Activated T-cell treated with anti-CD3 and anti-CD28 coated beads, Interleukin-2, amount 50 U/mL, for 24 hours (primary cell): Measurements from ENCODE around the gene PTGR3.
A peak's percentile ranks its signal among the peaks of the same experiment; 100 is the strongest.

ENCODE experiments used
- DNase-seq: peaks from one replicate; pipeline ENCODE4 v3.0.0-alpha.2; 2020
- H3K27ac Mint-ChIP-seq: 2 replicates; pipeline ENCODE4 v1.8.0; 2020; ENCODE audit warnings: mild to moderate bottlenecking, mixed read lengths
- H3K27me3 Mint-ChIP-seq: 2 replicates; pipeline ENCODE4 v1.8.0; 2020; ENCODE audit warnings: mixed read lengths
- H3K36me3 Mint-ChIP-seq: 2 replicates; pipeline ENCODE4 v1.8.0; 2020; ENCODE audit warnings: low read depth, mixed read lengths
- H3K4me1 Mint-ChIP-seq: 2 replicates; pipeline ENCODE4 v1.8.0; 2020; ENCODE audit warnings: low read depth, mixed read lengths
- H3K4me3 Mint-ChIP-seq: 2 replicates; pipeline ENCODE4 v1.8.0; 2020; ENCODE audit warnings: mild to moderate bottlenecking, moderate library complexity, mixed read lengths
- H3K9me3 Mint-ChIP-seq: 2 replicates; pipeline ENCODE4 v1.8.0; 2020; ENCODE audit warnings: mixed read lengths

PTGR3 gene

GRCh38 chr18:75206452-75207309, 2.3 kb downstream of the PTGR3 start:
- Mint-ChIP-seq H3K4me3 (peak overlapping the region; percentile 94), H3K4me1 (peaks cover 45% of the 10 kb centered on the region), H3K36me3 (peaks cover 25% of the 10 kb centered on the region), H3K27ac (no peak overlapping the region), H3K9me3 (no peaks in the 10 kb centered on the region), H3K27me3 (peaks cover 13% of the 10 kb centered on the region)
- DNase-seq = no peak

DNA sequence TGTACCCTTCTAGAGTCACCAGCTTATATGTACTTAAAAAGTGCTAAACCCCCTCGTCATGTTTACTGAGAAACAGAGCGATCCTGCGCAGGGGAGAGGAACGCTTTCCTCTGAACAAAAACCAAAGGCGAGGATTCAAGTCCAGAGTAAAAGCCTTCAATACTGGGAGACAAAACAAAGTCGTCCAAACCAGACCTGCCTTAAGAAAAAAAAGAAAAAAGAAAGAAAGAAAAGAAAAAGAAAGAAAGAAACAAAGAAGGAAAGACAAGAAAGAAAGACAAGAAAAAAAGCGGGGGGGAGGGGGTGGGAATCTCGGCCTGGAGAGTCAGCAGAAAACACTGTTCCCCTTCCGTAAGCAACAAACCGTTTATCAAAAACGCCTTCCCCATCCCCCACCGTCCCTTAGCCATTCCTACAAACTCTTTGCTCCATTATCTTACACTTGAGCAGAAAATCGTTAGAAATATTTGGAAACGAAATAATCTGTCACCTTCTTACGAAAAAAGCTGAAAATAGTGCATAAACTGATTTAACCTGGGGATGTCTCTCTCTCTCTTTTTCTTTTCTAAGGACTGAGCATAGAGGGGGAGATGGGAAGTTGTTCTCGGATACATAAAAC, 3.3 kb downstream of the PTGR3 start:
- no peak for DNase-seq

DNA sequence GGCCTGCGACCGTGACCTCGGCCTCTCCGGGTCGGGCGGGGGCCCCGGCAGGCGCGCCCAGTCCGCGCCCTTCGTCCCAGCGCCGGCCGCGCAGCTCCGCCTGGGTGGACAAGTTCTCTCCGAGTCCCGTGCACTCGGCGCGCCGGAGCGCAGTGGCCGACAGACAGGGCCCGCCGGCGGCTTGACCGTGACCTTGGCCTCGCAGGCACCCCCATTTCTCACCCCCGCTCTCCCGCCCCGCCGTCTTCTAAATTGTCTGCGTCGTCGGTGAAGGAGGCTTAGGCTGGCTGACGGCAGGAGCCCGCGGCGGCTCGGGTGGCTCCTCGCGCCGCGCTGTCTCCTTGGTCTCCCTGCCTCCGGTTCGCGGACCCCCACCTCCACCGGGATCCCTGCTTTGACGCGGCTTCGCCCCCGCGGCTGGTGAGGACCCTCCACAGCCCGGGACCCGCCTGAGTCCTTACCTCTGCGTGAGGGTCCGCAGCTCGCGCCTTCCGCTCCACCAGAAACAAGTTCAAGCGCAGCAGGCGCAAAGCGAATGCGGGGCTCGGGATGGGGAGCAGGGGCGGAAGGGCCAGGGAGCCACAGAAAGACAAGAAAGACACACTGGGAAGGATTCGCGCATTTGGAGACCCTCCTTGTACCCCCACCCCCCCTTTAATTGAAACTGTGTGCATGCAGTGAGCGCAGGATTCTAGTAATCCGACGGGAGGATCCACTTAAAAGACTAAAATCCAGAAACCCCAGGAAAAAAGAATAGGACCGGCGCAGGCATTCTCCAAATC, 4.0 kb downstream of the PTGR3 start:
- H3K4me3 Mint-ChIP-seq = peak overlapping the region; percentile 66
- peaks cover 13% of the 10 kb centered on the region for H3K27me3 Mint-ChIP-seq
- H3K4me1 Mint-ChIP-seq = peaks cover 49% of the 10 kb centered on the region
- no peaks in the 10 kb centered on the region for H3K9me3 Mint-ChIP-seq
- H3K27ac Mint-ChIP-seq = peak overlapping the region; percentile 50
- DNase-seq = peak; percentile 48
- peaks cover 33% of the 10 kb centered on the region for H3K36me3 Mint-ChIP-seq

More for the DNA sequence above, 3.3 kb downstream of the PTGR3 start:
- Mint-ChIP-seq H3K36me3 (peaks cover 30% of the 10 kb centered on the region), H3K27me3 (peaks cover 13% of the 10 kb centered on the region), H3K4me1 (peaks cover 50% of the 10 kb centered on the region), H3K27ac (peak overlapping the region; percentile 50), H3K4me3 (peak overlapping the region; percentile 66), H3K9me3 (no peaks in the 10 kb centered on the region)

GRCh38 chr18:75204269-75204731, 4.6 kb downstream of the PTGR3 start:
- Mint-ChIP-seq H3K4me3 (no peak overlapping the region), H3K4me1 (peaks cover 52% of the 10 kb centered on the region)

GRCh38 chr18:75203416-75204268, 5.3 kb downstream of the PTGR3 start:
- no peak for DNase-seq
- Mint-ChIP-seq H3K4me3 (no peak overlapping the region), H3K9me3 (no peaks in the 10 kb centered on the region), H3K27me3 (peaks cover 13% of the 10 kb centered on the region), H3K27ac (no peak overlapping the region), H3K4me1 (peaks cover 57% of the 10 kb centered on the region), H3K36me3 (peaks cover 39% of the 10 kb centered on the region)

More at GRCh38 chr18:75204269-75204731, 4.6 kb downstream of the PTGR3 start:
- DNase-seq = no peak
- peaks cover 13% of the 10 kb centered on the region for H3K27me3 Mint-ChIP-seq
- H3K9me3 Mint-ChIP-seq = no peaks in the 10 kb centered on the region
- no peak overlapping the region for H3K27ac Mint-ChIP-seq
- peaks cover 39% of the 10 kb centered on the region for H3K36me3 Mint-ChIP-seq

- no peak for DNase-seq
- Mint-ChIP-seq H3K27me3 (peaks cover 13% of the 10 kb centered on the region), H3K4me1 (peaks cover 62% of the 10 kb centered on the region), H3K9me3 (no peaks in the 10 kb centered on the region), H3K27ac (no peak overlapping the region), H3K36me3 (peaks cover 35% of the 10 kb centered on the region), H3K4me3 (no peak overlapping the region)
Measured at GRCh38 chr18:75202696-75203365, 6.1 kb downstream of the PTGR3 start.

GRCh38 chr18:75201282-75202270, 7.4 kb downstream of the PTGR3 start:
- Mint-ChIP-seq H3K4me3 (no peak overlapping the region), H3K9me3 (no peaks in the 10 kb centered on the region), H3K27ac (peak overlapping the region; percentile 67), H3K36me3 (peaks cover 34% of the 10 kb centered on the region), H3K4me1 (peaks cover 54% of the 10 kb centered on the region), H3K27me3 (peaks cover 13% of the 10 kb centered on the region)
- no peak for DNase-seq

- Mint-ChIP-seq H3K27ac (no peak overlapping the region), H3K36me3 (peaks cover 35% of the 10 kb centered on the region), H3K27me3 (peaks cover 8% of the 10 kb centered on the region), H3K9me3 (no peaks in the 10 kb centered on the region), H3K4me1 (peaks cover 46% of the 10 kb centered on the region), H3K4me3 (no peak overlapping the region)
- no peak for DNase-seq
Measured at GRCh38 chr18:75200605-75201280, 8.2 kb downstream of the PTGR3 start.

GRCh38 chr18:75200071-75200470, 8.9 kb downstream of the PTGR3 start:
- no peak overlapping the region for H3K27ac Mint-ChIP-seq
- H3K4me3 Mint-ChIP-seq = no peak overlapping the region
- H3K9me3 Mint-ChIP-seq = no peaks in the 10 kb centered on the region
- peaks cover 35% of the 10 kb centered on the region for H3K36me3 Mint-ChIP-seq
- DNase-seq = no peak
- H3K4me1 Mint-ChIP-seq = peaks cover 40% of the 10 kb centered on the region
- peaks cover 2% of the 10 kb centered on the region for H3K27me3 Mint-ChIP-seq

GRCh38 chr18:75199327-75199726, 9.6 kb downstream of the PTGR3 start:
- peaks cover 35% of the 10 kb centered on the region for H3K36me3 Mint-ChIP-seq
- H3K27me3 Mint-ChIP-seq = no peaks in the 10 kb centered on the region
- H3K27ac Mint-ChIP-seq = no peak overlapping the region
- no peaks in the 10 kb centered on the region for H3K9me3 Mint-ChIP-seq
- DNase-seq = no peak
- H3K4me3 Mint-ChIP-seq = no peak overlapping the region
- peaks cover 37% of the 10 kb centered on the region for H3K4me1 Mint-ChIP-seq

GRCh38 chr18:75198036-75198435, 10.9 kb downstream of the PTGR3 start:
- Mint-ChIP-seq H3K27me3 (no peaks in the 10 kb centered on the region), H3K4me1 (peaks cover 37% of the 10 kb centered on the region), H3K9me3 (no peaks in the 10 kb centered on the region), H3K36me3 (peaks cover 35% of the 10 kb centered on the region), H3K27ac (no peak overlapping the region), H3K4me3 (no peak overlapping the region)
- no peak for DNase-seq

- no peak for DNase-seq
- Mint-ChIP-seq H3K9me3 (no peaks in the 10 kb centered on the region), H3K4me1 (peaks cover 6% of the 10 kb centered on the region), H3K4me3 (no peak overlapping the region), H3K27ac (no peak overlapping the region), H3K27me3 (no peaks in the 10 kb centered on the region), H3K36me3 (peaks cover 2% of the 10 kb centered on the region)
Measured at GRCh38 chr18:75192899-75193298, 16.0 kb downstream of the PTGR3 start.
